ENCODE measurements around the gene MAP4K4.

Gene MAP4K4

GRCh38 chr2:101756266-101756665 is 58.8 kb downstream of the MAP4K4 start:
- no peak for TF ChIP-seq YY1 (IDR thresholded peaks at IDR 0.05; ENCODE audit: insufficient read depth, insufficient read length)
- TF ChIP-seq ZNF274 (IDR thresholded peaks at IDR 0.05; ENCODE audit: low read depth, low read length), result no peak
- TF ChIP-seq SUZ12 (IDR thresholded peaks at IDR 0.05; ENCODE audit: extremely low read depth, insufficient read depth, insufficient read length), result no peak
- DNase-seq (ENCODE audit: low read depth, low spot score), result no peak
- no peak overlapping the region for H3K9ac ChIP-seq (ENCODE audit: insufficient read length, low read depth)

GRCh38 chr2:101758001-101758400 is 60.5 kb downstream of the MAP4K4 start:
- peaks cover 6% of the 10 kb centered on the region; the same call in 1 of the 2 replicates for H3K9me3 ChIP-seq (ENCODE audit: insufficient read depth, low read length)
- no peak overlapping the region for H3K4me3 ChIP-seq (ENCODE audit: insufficient read length, low read depth)
- DNase-seq (ENCODE audit: low read depth, low spot score), result no peak
- peaks cover 7% of the 10 kb centered on the region for H3K4me1 ChIP-seq (ENCODE audit: insufficient read depth, insufficient read length)
- H3K27me3 ChIP-seq (ENCODE audit: insufficient read depth, insufficient read length), result no peaks in the 10 kb centered on the region
- H3K9ac ChIP-seq (ENCODE audit: insufficient read length, low read depth), result no peak overlapping the region
- no peaks in the 10 kb centered on the region for H3K36me3 ChIP-seq (ENCODE audit: insufficient read depth, insufficient read length, low read length)
- TF ChIP-seq ZNF274 (IDR thresholded peaks at IDR 0.05; ENCODE audit: low read depth, low read length), result no peak

More at GRCh38 chr2:101756266-101756665, 58.8 kb downstream of the MAP4K4 start:
- Histone ChIP-seq H3K4me3 (ENCODE audit: insufficient read length, low read depth) (no peak overlapping the region), H3K9me3 (ENCODE audit: insufficient read depth, low read length) (peaks cover 6% of the 10 kb centered on the region; the same call in 1 of the 2 replicates), H3K27me3 (ENCODE audit: insufficient read depth, insufficient read length) (no peaks in the 10 kb centered on the region), H3K36me3 (ENCODE audit: insufficient read depth, insufficient read length, low read length) (no peaks in the 10 kb centered on the region), H3K4me1 (ENCODE audit: insufficient read depth, insufficient read length) (peaks cover 14% of the 10 kb centered on the region)

GRCh38 chr2:101759162-101759561 is 61.7 kb downstream of the MAP4K4 start:
- H3K9ac ChIP-seq (ENCODE audit: insufficient read length, low read depth), result no peak overlapping the region
- no peaks in the 10 kb centered on the region for H3K36me3 ChIP-seq (ENCODE audit: insufficient read depth, insufficient read length, low read length)
- H3K27me3 ChIP-seq (ENCODE audit: insufficient read depth, insufficient read length), result no peaks in the 10 kb centered on the region
- H3K4me3 ChIP-seq (ENCODE audit: insufficient read length, low read depth), result no peak overlapping the region
- TF ChIP-seq ZNF274 (IDR thresholded peaks at IDR 0.05; ENCODE audit: low read depth, low read length) (no peak), YY1 (IDR thresholded peaks at IDR 0.05; ENCODE audit: insufficient read depth, insufficient read length) (no peak), SUZ12 (IDR thresholded peaks at IDR 0.05; ENCODE audit: extremely low read depth, insufficient read depth, insufficient read length) (no peak)
- peaks cover 4% of the 10 kb centered on the region for H3K4me1 ChIP-seq (ENCODE audit: insufficient read depth, insufficient read length)
- no peak for DNase-seq (ENCODE audit: low read depth, low spot score)
- H3K9me3 ChIP-seq (ENCODE audit: insufficient read depth, low read length), result peaks cover 6% of the 10 kb centered on the region; the same call in 1 of the 2 replicates

- H3K4me3 ChIP-seq (ENCODE audit: insufficient read length, low read depth), result no peak overlapping the region
- no peak for DNase-seq (ENCODE audit: low read depth, low spot score)
- peaks cover 6% of the 10 kb centered on the region; the same call in 1 of the 2 replicates for H3K9me3 ChIP-seq (ENCODE audit: insufficient read depth, low read length)
- no peak for TF ChIP-seq YY1 (IDR thresholded peaks at IDR 0.05; ENCODE audit: insufficient read depth, insufficient read length)
- no peak for TF ChIP-seq ZNF274 (IDR thresholded peaks at IDR 0.05; ENCODE audit: low read depth, low read length)
- TF ChIP-seq SUZ12 (IDR thresholded peaks at IDR 0.05; ENCODE audit: extremely low read depth, insufficient read depth, insufficient read length), result no peak
- peaks cover 3% of the 10 kb centered on the region for H3K4me1 ChIP-seq (ENCODE audit: insufficient read depth, insufficient read length)
- no peaks in the 10 kb centered on the region for H3K27me3 ChIP-seq (ENCODE audit: insufficient read depth, insufficient read length)
- H3K9ac ChIP-seq (ENCODE audit: insufficient read length, low read depth), result no peak overlapping the region
- no peaks in the 10 kb centered on the region for H3K36me3 ChIP-seq (ENCODE audit: insufficient read depth, insufficient read length, low read length)
Observed at GRCh38 chr2:101762451-101763171, 65.1 kb downstream of the MAP4K4 start.

DNA sequence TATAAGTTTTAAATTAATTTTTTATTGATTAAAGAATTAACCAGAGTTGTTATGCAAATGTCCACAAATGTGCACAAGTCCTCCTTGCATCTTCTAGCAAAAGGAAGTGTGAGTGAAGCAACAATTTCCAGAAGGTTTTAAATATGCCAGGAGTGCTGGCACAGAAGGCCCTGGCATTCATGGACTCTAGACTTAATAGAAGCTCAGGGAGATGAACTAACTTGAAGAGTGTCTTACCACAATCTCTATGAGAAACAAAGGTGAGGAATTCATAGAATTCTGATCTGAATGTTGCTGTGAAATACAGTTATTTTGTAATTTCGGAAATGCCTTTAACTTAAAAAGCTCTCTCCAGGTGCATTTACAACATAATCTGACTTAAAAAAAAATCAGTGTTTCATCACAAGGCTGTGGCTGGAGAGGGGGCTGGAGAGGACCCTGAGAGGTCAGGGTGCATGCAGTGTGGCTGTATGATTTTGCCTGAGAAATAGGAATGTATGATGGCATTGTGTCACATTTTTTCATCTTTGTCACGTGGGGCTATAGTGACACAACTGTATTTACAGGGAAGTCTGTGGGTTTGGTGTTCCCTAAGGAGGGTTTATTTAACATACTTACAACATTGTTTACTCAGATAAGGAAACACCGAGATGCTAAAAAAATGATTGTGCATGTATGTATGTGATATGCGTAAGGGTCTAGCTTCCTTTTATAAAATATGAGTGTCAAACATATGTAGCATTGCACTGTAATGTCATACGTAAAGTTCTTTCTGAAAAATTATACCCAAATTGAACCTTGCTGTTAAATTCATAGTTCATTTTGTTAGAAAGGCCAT is 66.2 kb downstream of the MAP4K4 start:
- no peaks in the 10 kb centered on the region for H3K27me3 ChIP-seq (ENCODE audit: insufficient read depth, insufficient read length)
- H3K9me3 ChIP-seq (ENCODE audit: insufficient read depth, low read length), result no peaks in the 10 kb centered on the region
- H3K36me3 ChIP-seq (ENCODE audit: insufficient read depth, insufficient read length, low read length), result no peaks in the 10 kb centered on the region
- H3K4me1 ChIP-seq (ENCODE audit: insufficient read depth, insufficient read length), result peaks cover 6% of the 10 kb centered on the region
- no peak for TF ChIP-seq ZNF274 (IDR thresholded peaks at IDR 0.05; ENCODE audit: low read depth, low read length)
- no peak for TF ChIP-seq YY1 (IDR thresholded peaks at IDR 0.05; ENCODE audit: insufficient read depth, insufficient read length)
- no peak for DNase-seq (ENCODE audit: low read depth, low spot score)
- H3K9ac ChIP-seq (ENCODE audit: insufficient read length, low read depth), result no peak overlapping the region
- H3K4me3 ChIP-seq (ENCODE audit: insufficient read length, low read depth), result no peak overlapping the region

- H3K9me3 ChIP-seq (ENCODE audit: insufficient read depth, low read length), result no peaks in the 10 kb centered on the region
- H3K9ac ChIP-seq (ENCODE audit: insufficient read length, low read depth), result no peak overlapping the region
- no peak overlapping the region for H3K4me3 ChIP-seq (ENCODE audit: insufficient read length, low read depth)
- H3K27me3 ChIP-seq (ENCODE audit: insufficient read depth, insufficient read length), result no peaks in the 10 kb centered on the region
- DNase-seq (ENCODE audit: low read depth, low spot score), result no peak
- no peaks in the 10 kb centered on the region for H3K36me3 ChIP-seq (ENCODE audit: insufficient read depth, insufficient read length, low read length)
- TF ChIP-seq SUZ12 (IDR thresholded peaks at IDR 0.05; ENCODE audit: extremely low read depth, insufficient read depth, insufficient read length) (no peak), ZNF274 (IDR thresholded peaks at IDR 0.05; ENCODE audit: low read depth, low read length) (no peak), YY1 (IDR thresholded peaks at IDR 0.05; ENCODE audit: insufficient read depth, insufficient read length) (no peak)
- H3K4me1 ChIP-seq (ENCODE audit: insufficient read depth, insufficient read length), result peaks cover 6% of the 10 kb centered on the region
Observed at GRCh38 chr2:101766337-101766736, 68.8 kb downstream of the MAP4K4 start.
